DMS153 treated with DMSO at 0.1 percent for 48 hours (cell line): ENCODE data around the gene REV3L.
"Not testable (repeated sequence)": the region's sequence is repeated elsewhere in the genome, so short reads cannot be mapped to it uniquely, and the experiment has no call there.

ENCODE experiments used
- DNase-seq: peaks from one replicate; lab custom pipeline; 2025; ENCODE audit not compliant: unreplicated experiment; lab: John Stamatoyannopoulos, UW

REV3L gene

DNA sequence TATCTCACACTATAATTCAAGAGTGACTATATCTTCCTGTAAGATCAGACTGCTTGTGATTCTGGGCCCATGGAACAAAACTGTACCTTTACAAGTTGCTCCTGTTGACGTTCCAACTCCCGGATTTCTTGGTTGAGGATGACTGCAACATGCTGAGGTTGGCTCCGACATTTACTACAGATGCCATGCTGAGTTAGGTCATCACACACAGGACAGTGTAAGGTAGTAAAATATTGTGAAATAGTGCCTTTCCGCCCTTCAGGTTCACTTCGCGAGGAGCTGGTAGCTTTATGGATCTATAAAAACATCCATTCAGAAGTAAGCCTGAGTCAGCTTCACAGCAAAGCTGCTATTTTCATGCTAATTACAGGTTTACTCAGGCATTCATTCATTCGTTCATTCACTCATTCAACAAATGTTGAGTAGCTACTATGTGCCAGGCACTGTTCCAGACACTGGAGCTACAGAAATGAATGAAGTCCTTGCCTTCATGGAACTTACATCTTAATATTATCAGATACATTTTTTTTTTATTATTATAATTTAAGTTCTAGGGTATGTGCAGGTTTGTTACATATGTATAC, 175.7 kb downstream of the REV3L start:
- no peak for DNase-seq

- DNase-seq = no peak
These were observed 176.7 kb downstream of the REV3L start for GRCh38 chr6:111306104-111306888.

- DNase-seq = no peak
These were observed 181.1 kb downstream of the REV3L start for GRCh38 chr6:111301946-111302345.

DNA sequence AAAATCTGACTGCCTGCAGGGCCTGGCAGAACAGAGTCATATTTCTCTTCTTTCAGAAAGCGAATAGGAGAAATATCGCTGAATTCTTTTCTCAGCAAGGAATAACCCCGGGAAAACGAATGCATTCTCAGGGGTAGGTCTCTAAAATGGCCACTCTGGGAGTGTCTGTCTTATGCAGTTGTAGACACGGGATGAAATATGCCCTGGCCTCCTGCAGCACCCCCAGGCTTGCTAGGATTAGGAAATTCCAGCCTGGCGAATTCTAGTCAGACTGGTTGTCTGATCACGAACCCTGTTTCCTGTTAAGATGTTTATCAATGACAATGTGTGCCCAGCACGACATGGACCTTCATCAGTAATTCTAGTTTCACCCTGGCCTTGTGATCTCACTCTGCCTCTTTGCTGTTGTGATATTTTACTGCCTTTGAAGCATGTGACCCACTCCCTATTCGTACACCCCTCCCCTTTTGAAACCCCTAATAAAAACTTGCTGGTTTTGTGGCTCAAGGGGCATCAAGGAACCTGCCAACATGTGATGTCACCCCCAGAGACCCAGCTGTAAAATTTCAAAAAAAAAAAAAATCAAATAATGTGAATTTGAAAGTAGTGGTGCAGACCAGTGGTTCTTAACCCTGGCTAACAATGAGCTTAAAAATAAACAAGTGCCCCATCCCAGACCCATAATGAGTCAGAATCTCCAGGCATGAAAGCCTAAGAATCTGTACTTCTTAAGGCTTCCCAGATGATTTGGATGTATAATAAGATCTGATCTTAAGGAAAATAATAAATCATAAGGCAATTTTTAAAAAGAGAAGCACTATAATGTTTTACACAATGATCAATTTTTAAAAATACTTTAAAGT, 181.8 kb downstream of the REV3L start:
- not testable (repeated sequence) for DNase-seq

GRCh38 chr6:111297776-111298175, 185.2 kb downstream of the REV3L start:
- no peak for DNase-seq

- no peak for DNase-seq
These were observed 188.5 kb downstream of the REV3L start for GRCh38 chr6:111294374-111294967.

DNA sequence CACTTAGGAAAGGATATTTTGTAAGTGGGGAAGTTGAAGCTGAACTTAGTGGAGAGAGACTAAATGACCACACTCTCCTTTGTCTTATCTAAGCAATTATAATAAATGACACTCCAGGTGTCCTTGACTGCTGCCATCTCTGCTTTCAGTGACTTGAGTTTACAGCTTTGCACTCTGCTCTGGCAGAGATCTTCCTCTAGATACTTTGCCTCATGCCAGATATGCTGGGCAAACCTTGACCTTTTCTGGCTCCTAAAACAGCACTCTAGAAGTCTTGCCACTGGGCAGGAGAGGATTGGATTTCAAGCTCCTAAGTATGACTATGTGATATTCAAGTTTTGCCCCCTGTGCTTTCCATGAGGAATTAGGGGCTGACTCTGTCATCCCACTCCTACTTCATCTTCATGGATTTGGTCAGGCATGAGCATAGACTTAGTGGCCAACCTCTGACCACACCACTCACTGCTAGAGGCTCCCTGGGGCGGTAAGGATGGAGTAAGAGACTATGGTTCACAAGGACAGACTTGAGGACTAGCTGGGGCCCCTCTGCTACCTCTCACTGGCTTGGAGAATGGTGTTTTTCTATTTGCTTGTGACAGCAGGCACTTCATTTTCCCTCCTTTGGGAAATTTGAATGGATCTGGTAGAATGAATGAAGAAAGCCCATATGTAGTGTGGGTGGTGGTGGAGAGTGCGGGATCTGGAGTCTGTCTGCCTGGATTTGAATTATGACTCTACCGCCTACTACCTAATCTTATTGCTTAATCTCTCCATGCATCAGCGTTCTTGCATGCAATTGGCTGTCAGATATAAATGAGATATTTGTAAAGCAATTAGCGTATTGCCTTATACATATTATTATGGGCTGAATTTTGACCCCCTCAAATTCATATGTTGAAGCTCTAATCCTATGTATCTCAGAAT, 191.4 kb downstream of the REV3L start:
- DNase-seq = no peak

DNA sequence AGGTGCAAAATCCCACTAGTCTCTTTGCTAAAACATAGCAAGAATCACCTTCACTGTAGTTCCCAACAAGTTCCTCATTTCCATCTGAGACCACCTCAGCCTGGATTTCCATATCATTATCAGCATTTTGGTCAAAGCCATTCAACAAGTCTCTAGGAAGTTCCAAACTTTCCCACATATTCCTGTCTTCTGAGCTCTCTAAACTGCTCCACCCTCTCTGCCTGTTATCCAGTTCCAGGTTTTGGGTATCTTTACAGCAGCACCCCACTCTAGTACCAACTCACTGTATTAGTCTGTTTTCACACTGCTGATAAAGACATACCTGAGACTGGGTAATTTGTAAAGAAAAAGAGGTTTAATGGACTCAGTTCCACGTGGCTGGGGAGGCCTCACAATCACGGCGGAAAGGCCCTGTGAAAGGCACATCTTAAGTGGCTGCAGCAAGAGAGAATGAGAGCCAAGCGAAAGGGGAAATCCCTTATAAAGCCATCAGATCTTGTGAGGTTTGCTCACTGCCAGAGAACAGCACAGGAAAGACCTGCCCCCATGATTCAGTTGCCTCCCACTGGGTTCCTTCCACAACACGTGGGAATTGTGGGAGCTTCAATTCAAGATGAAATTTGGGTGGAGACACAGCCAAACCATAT, 192.2 kb downstream of the REV3L start:
- not testable (repeated sequence) for DNase-seq

GRCh38 chr6:111284356-111284755, 198.7 kb downstream of the REV3L start:
- DNase-seq = not testable (repeated sequence)

- no peak for DNase-seq
These were observed 199.3 kb downstream of the REV3L start for GRCh38 chr6:111283707-111284106.

- no peak for DNase-seq
These were observed 200.5 kb downstream of the REV3L start for GRCh38 chr6:111282515-111282914.

- no peak for DNase-seq
These were observed 202.5 kb downstream of the REV3L start for GRCh38 chr6:111280445-111280955.

DNA sequence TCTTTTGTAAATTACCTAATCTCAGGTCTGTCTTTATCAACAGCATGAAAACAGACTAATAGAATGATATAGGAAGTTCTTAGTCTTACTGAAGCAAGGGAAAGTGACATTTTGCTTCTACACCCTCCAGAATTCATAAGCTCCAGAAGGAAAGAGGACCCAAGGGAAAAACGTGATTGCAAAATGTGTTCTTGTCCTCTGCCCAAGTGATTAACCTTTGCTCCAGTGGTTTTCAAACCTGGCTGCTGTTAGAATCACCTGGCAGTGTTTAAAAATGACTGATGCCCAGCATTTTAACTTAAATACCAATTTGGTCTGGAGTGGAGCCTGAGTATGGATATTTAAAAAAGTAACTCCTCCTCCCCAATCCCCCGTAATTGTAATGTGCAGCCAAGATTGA, 204.3 kb downstream of the REV3L start:
- no peak for DNase-seq

GRCh38 chr6:111277819-111278218, 205.2 kb downstream of the REV3L start:
- no peak for DNase-seq

- DNase-seq = no peak
These were observed 206.3 kb downstream of the REV3L start for GRCh38 chr6:111276736-111277135.

GRCh38 chr6:111276335-111276734, 206.7 kb downstream of the REV3L start:
- DNase-seq = no peak

DNA sequence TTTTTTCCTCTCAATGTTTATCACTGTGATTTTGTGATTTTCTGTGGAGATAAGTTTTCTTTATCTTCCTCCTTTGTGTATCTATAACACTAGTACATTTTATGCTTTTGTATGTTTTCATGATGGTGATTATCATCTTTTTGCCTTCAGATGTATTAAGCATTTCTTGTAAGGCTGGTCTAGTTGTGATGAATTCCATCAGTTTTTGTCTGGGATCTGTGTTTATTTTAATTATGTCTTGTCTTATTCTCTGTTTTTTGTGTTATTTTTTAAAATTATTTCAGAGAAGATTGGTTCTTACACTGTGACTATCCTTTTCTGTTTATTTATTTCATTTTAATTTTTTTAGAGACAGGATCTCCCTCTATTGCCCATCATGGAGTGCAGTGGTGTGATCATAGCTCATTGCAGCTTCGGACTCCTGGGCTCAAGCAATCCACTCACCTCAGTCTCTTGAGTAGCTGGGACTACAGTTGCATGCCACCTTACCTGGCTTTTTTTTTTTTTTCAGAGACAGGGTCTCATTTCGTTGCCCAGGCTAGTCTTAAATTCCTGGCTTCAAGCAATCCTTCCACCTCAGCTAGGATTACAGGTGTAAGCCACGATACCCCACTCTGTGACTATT, 208.3 kb downstream of the REV3L start:
- no peak for DNase-seq

DNA sequence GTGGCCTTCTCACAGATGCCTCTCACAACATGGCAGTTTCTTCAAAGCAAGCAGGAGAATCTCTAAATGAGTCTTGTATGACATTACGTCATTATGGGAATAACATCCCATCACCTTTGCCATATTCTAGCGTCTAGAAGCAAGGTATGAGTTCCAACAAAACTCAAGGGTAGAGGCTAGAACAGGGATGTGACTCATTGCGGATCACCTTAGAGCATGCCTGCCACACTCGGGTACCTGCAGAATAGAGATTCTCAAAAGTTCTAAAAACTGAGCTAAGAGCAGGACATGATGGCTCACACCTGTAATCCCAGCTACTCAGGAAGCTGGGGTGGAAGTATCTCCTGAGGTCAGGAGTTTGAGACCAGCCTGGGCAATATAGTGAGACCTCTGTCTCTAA, 212.9 kb downstream of the REV3L start:
- DNase-seq = no peak

- no peak for DNase-seq
These were observed 213.5 kb downstream of the REV3L start for GRCh38 chr6:111269401-111269970.
